PC-3 (cell line): Measurements from ENCODE around the gene SPIB.

Experiments
- EZH2 ChIP-seq: fragments of 300-600 bp; sonication (generic); IDR thresholded peaks from one replicate; pipeline ENCODE4 v1.6.1; 2017; ENCODE audit warnings: antibody characterized with exemption, mild to moderate bottlenecking, low read length; ENCODE audit not compliant: unreplicated experiment
- EZH2phosphoT487 ChIP-seq: fragments of 300-600 bp; sonication (generic); IDR thresholded peaks from 2 replicates; pipeline ENCODE4 v1.6.1; 2018; ENCODE audit warnings: mild to moderate bottlenecking, antibody characterized with exemption, low read length, borderline replicate concordance
- TF ChIP-seq, protein P1 (sequence below): fragments of 300-600 bp; sonication (generic); conservative IDR thresholded peaks from 2 replicates; pipeline ENCODE4 v1.5.1; 2017; ENCODE audit warnings: antibody characterized with exemption, low read depth, mild to moderate bottlenecking, low read length

- TF ChIP-seq, protein P1, sequence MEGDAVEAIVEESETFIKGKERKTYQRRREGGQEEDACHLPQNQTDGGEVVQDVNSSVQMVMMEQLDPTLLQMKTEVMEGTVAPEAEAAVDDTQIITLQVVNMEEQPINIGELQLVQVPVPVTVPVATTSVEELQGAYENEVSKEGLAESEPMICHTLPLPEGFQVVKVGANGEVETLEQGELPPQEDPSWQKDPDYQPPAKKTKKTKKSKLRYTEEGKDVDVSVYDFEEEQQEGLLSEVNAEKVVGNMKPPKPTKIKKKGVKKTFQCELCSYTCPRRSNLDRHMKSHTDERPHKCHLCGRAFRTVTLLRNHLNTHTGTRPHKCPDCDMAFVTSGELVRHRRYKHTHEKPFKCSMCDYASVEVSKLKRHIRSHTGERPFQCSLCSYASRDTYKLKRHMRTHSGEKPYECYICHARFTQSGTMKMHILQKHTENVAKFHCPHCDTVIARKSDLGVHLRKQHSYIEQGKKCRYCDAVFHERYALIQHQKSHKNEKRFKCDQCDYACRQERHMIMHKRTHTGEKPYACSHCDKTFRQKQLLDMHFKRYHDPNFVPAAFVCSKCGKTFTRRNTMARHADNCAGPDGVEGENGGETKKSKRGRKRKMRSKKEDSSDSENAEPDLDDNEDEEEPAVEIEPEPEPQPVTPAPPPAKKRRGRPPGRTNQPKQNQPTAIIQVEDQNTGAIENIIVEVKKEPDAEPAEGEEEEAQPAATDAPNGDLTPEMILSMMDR, result no peak
- no peak for TF ChIP-seq EZH2
- TF ChIP-seq EZH2phosphoT487, result no peak
Observed at GRCh38 chr19:50444059-50444458, 25.3 kb downstream of the SPIB start.
